Tibial nerve (tissue), 4 donors: Measurements from ENCODE around the gene CRHR2. TPM values are rescaled to one million over a fixed set of nuclear protein-coding genes. Genes with fewer than 3 reads are reported as not detected.

Experiments used
- DNase-seq, 2 donors: peaks; one replicate each; pipeline ENCODE4 v3.0.0-alpha.2; 2019; ENCODE audit warnings: low spot score in 2 of 2
- H3K27ac ChIP-seq, 4 donors: fragments of 200-600 bp; sonication (generic) in 3 of 4; one replicate each; pipeline ENCODE4 v1.5.1; 2017 to 2019; ENCODE audit warnings: mild to moderate bottlenecking in 1 of 4
- H3K27me3 ChIP-seq, 2 donors: fragments of 200-600 bp; sonication (generic) in 1 of 2; one replicate each; pipeline versions ENCODE4 v1.5.1 to v1.6.0; 2017 to 2019
- H3K36me3 ChIP-seq, 3 donors: fragments of 200-600 bp; sonication (generic); one replicate each; pipeline ENCODE4 v1.5.1; 2018 to 2019
- H3K4me1 ChIP-seq, 4 donors: fragments of 200-600 bp; sonication (generic) in 3 of 4; one replicate each; pipeline ENCODE4 v1.5.1; 2017 to 2019
- H3K4me3 ChIP-seq, 4 donors: fragments of 200-600 bp; sonication (generic) in 3 of 4; one replicate each; pipeline ENCODE4 v1.5.1; 2017 to 2019; ENCODE audit warnings: mild to moderate bottlenecking in 1 of 4, moderate library complexity in 1 of 4
- H3K9me3 ChIP-seq, 4 donors: fragments of 200-600 bp; sonication (generic) in 3 of 4; one replicate each; pipeline ENCODE4 v1.5.1; 2017 to 2019
- CTCF ChIP-seq, 5 experiments: fragments of 200-600 bp in 3 of 5; fragments of 450-650 bp in 2 of 5; sonication (generic) in 3 of 5; IDR thresholded peaks; one replicate each; pipeline ENCODE4 v1.5.1; 2016 to 2019; ENCODE audit warnings: antibody characterized with exemption in 5 of 5, mild to moderate bottlenecking in 3 of 5, moderate library complexity in 2 of 5
- EP300 ChIP-seq, 2 donors: sonication (generic); formaldehyde crosslinking; IDR thresholded peaks; one replicate each; pipeline ENCODE4 v1.6.1; 2017; ENCODE audit warnings: antibody characterized with exemption in 2 of 2, mild to moderate bottlenecking in 1 of 2
- POLR2A ChIP-seq, 2 donors: fragments of 450-650 bp; IDR thresholded peaks; one replicate each; pipeline ENCODE4 v1.6.1; 2017; ENCODE audit warnings: antibody characterized with exemption in 2 of 2, mild to moderate bottlenecking in 2 of 2, moderate library complexity in 2 of 2
- WGBS, 2 donors: methylation state at CpG; one replicate each; pipeline ENCODE4 v1.1.5; 2018; 5-methylcytosine and 5-hydroxymethylcytosine counted together
- total RNA-seq, 4 donors: library from RNA; depleted of rRNA; stranded (reverse); fragments of >200 nt; gene quantifications; one replicate each; pipeline ENCODE4 v1.1.0, GENCODE V29; 2016

CRHR2 gene
- total RNA-seq, 4 donors from 2014 or later, result 0.21 to 0.44 TPM; not detected in 2

- WGBS, 2 donors, result 67 to 89% methylated on average over 5 to 7 of the region's 7 CpGs
- H3K9me3 ChIP-seq, result no peaks in the 10 kb centered on the region
- no peak overlapping the region for H3K4me3 ChIP-seq
- no peaks in the 10 kb centered on the region for H3K27me3 ChIP-seq
- H3K27ac ChIP-seq, result no peak overlapping the region
- H3K4me1 ChIP-seq, result no peaks in the 10 kb centered on the region
- no peak for TF ChIP-seq CTCF (IDR thresholded peaks at IDR 0.05)
- TF ChIP-seq POLR2A (IDR thresholded peaks at IDR 0.05), result no peak
- no peak for TF ChIP-seq EP300 (IDR thresholded peaks at IDR 0.05)
- no peak for DNase-seq
- peaks cover 0 to 10% (median 0%) of the 10 kb centered on the region in 3 donors for H3K36me3 ChIP-seq
Measured at GRCh38 chr7:30650421-30650808, 31.8 kb downstream of the CRHR2 start.

DNA sequence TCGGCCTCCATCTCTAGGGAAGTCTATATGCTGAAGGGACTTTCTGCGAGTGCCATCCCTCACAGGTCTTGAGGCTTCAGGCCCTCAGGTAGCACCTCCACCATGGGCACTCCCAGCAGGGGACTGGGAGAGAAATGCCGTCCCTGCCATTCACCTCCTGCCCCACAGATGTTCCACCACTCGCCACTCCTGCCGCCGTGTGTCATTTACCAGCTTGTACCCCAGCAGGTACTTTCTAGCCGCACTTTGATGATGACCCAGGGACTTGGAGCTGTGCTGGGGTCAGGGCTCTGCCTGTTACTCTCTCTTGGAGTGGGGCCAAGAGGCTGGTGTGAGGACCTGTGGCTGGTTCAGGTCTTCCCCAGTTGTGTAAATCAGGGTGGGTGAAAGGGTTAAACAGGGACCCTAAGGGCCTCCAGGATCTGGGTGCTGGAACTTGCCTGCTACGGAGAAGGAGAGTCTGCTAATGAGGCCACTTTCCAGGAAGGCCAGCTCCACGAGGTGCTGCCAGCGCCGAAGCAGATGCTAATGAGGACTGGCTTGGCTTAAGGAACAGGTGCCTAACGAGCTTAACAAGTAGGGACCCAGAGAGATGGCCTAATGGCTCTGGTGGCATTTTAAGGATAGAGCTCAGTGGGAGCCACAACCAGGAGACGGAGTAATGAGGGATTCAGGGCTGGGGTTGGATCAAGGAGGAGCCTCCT is 32.4 kb downstream of the CRHR2 start:
- H3K27me3 ChIP-seq, result no peaks in the 10 kb centered on the region
- 73 to 80% methylated on average over 13 of the region's 13 CpGs for WGBS, 2 donors
- DNase-seq, result no peak
- H3K36me3 ChIP-seq, result peaks cover 0 to 15% (median 0%) of the 10 kb centered on the region in 3 donors
- no peaks in the 10 kb centered on the region for H3K9me3 ChIP-seq
- H3K4me1 ChIP-seq, result no peaks in the 10 kb centered on the region
- no peak overlapping the region for H3K27ac ChIP-seq
- no peak overlapping the region for H3K4me3 ChIP-seq
- TF ChIP-seq POLR2A (IDR thresholded peaks at IDR 0.05) (no peak), CTCF (IDR thresholded peaks at IDR 0.05) (no peak), EP300 (IDR thresholded peaks at IDR 0.05) (no peak)

- H3K9me3 ChIP-seq, result no peaks in the 10 kb centered on the region
- H3K4me3 ChIP-seq, result no peak overlapping the region
- H3K27me3 ChIP-seq, result no peaks in the 10 kb centered on the region
- peaks cover 0 to 20% (median 0%) of the 10 kb centered on the region in 3 donors for H3K36me3 ChIP-seq
- TF ChIP-seq EP300 (IDR thresholded peaks at IDR 0.05) (no peak), CTCF (IDR thresholded peaks at IDR 0.05) (no peak), POLR2A (IDR thresholded peaks at IDR 0.05) (no peak)
- DNase-seq, result no peak
- WGBS, 2 donors, result 84 to 88% methylated on average over 15 of the region's 15 CpGs
- H3K27ac ChIP-seq, result no peak overlapping the region
- H3K4me1 ChIP-seq, result no peaks in the 10 kb centered on the region
Measured at GRCh38 chr7:30648744-30649540, 33.3 kb downstream of the CRHR2 start.

GRCh38 chr7:30647589-30648364 is 34.5 kb downstream of the CRHR2 start:
- no peaks in the 10 kb centered on the region for H3K4me1 ChIP-seq
- WGBS, 2 donors, result 78 to 80% methylated on average over 9 to 10 of the region's 10 CpGs
- no peak for TF ChIP-seq CTCF (IDR thresholded peaks at IDR 0.05)
- TF ChIP-seq EP300 (IDR thresholded peaks at IDR 0.05), result no peak
- no peak for TF ChIP-seq POLR2A (IDR thresholded peaks at IDR 0.05)

More at GRCh38 chr7:30647589-30648364, 34.5 kb downstream of the CRHR2 start:
- Histone ChIP-seq H3K4me3 (no peak overlapping the region), H3K36me3 (peaks cover 0 to 31% (median 0%) of the 10 kb centered on the region in 3 donors), H3K27me3 (no peaks in the 10 kb centered on the region), H3K9me3 (no peaks in the 10 kb centered on the region), H3K27ac (no peak overlapping the region)
- DNase-seq, result no peak
